Putamen (tissue), 1 donor: ENCODE measurements around the gene CHMP2A.
"Not testable (repeated sequence)": the region's sequence is repeated elsewhere in the genome, so short reads cannot be mapped to it uniquely, and the experiment has no call there.

Experiments
- DNase-seq: peaks from one replicate; pipeline ENCODE4 v3.0.0-alpha.2; 2016; ENCODE audit warnings: low spot score

CHMP2A gene

GRCh38 chr19:58555369-58555885 lies 522 bp upstream of the CHMP2A start:
- no peak for DNase-seq

DNA sequence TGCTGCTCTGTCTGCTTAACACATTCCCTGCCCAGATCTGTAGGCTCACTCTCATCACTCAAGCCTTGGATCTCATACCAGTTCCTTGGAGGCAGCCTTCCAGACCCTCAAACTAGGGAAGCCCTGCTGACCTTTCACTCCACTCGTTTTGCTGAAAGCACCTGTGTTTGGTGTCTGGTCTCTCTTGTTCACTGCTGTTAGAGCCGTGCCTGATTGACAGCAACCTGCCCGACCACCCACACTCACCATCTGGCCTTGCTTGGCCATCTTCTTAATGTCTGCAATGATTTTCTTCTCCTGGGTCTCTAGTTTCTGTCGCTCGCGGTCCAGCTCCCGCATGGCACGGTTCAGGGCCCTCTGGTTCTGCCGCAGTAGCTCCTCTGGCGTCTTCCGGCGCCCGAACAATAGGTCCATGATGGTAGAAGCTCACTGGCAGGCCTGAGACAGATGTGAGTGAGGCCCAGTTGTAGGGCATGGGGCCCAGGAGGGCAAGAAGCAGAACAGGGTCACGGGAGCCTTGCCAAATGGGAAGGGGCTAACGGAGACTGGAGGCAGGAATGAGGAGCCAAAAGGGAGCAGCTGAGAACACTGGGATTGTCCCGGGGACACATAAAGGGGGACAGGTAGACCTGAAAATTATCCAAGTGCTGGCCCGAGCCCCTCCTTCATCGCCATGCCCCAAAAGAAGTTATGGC lies 959 bp downstream of the CHMP2A start:
- DNase-seq: no peak

DNA sequence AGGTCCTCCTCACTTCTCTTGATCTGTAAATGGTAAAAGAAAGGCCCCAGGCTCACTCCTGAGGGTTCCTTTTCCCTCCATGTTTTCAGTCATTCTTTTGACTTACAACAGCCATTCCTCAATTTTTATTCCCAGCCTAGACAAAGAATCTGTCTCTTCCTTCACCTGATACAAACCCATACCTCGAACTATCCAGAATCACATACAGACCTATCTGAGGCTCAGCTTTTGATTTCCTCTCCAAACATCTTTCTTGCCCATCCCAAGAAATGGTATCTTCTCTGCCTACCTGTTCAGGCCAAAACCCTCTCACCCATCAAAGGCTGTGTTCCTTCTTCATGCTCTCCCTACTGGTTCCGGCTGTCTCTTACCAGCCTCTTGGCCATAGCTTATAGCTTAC lies 2.2 kb downstream of the CHMP2A start:
- no peak for DNase-seq

DNA sequence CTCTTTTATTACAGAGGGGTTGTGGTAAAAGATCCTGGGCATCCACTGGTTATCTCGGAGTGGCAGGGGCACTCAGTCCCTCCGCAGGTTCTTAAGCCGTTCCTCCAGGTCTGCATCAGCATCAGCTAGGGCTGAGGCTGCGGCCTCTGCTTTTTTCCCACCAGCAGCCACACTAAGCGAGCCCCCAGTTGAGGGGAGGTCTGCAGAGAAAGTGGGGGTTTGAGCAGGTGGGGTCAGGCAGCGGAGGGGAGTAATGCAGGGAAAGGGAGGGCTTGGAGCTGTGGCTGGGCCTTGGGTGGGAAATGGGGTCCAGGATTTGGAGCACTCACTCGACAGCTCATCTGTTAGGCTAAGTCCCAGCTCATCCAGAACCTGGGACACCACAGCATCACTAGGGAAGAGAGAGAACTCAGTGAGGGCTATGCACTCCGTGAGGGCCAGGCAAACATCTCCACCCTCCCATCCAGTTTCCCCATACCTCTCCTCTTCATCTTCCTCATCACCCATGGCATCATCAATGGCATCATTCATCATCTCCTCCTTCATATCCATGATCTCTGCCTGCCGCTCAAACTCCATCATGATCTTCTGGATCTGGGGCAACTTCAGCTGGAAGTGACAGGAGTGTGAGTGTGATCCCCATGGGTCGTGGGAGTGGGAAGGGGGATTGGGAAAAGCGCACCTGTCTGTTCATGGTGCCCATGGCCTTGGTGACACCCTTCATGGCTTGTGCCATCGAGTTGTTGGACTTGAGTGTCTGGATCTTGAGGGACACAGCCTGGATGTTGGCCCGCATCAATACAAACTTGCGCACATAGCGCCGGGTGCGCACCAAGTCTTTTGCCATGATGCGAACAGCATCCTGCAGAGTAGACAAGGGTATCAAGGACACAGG lies 3.1 kb downstream of the CHMP2A start:
- no peak for DNase-seq

- no peak for DNase-seq
Measured at GRCh38 chr19:58551123-58551497, 3.8 kb downstream of the CHMP2A start.

- no peak for DNase-seq
Measured at GRCh38 chr19:58550362-58551122, 4.4 kb downstream of the CHMP2A start.

DNA sequence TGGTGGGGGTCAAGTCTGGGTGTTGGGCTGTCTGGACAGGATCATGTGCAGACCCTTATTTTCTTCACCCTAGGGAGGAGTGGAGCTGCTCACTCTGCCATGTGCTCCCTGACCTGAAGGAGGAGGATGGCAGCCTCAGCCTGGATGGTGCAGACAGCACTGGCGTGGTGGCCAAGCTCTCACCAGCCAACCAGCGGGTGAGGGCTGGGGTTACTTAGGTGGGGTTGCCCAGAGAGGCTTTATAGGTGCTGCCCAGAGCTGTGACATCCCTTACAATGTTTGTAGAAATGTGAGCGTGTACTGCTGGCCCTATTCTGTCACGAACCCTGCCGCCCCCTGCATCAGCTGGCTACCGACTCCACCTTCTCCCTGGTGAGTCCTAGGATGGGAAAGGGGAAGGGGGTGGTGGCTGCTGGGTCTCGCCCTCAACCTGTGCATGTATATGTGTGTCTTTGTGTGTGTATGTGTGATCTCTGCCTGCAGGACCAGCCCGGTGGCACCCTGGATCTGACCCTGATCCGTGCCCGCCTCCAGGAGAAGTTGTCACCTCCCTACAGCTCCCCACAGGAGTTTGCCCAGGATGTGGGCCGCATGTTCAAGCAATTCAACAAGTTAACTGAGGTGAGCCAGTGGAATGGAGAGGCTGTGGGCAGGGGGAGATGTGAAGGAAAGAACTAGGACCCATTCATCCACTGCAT lies 5.1 kb downstream of the CHMP2A start:
- no peak for DNase-seq

DNA sequence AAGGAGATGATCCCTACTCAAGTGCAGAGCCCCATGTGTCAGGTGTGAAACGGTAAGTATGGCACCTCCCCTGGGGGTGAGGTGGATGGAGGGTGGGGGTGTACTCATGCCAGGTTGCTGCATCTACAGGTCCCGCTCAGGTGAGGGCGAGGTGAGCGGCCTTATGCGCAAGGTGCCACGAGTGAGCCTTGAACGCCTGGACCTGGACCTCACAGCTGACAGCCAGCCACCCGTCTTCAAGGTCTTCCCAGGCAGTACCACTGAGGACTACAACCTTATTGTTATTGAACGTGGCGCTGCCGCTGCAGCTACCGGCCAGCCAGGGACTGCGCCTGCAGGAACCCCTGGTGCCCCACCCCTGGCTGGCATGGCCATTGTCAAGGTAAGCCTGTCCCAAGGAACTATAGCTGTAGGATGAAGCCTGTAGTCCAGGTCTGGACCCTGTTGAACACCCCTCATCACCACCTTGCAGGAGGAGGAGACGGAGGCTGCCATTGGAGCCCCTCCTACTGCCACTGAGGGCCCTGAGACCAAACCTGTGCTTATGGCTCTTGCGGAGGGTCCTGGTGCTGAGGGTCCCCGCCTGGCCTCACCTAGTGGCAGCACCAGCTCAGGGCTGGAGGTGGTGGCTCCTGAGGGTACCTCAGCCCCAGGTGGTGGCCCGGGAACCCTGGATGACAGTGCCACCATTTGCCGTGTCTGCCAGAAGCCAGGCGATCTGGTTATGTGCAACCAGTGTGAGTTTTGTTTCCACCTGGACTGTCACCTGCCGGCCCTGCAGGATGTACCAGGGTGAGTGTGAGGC lies 5.8 kb downstream of the CHMP2A start:
- no peak for DNase-seq

GRCh38 chr19:58547323-58548312 lies 7.3 kb downstream of the CHMP2A start:
- no peak for DNase-seq

- DNase-seq: no peak
Measured at GRCh38 chr19:58546019-58546530, 8.8 kb downstream of the CHMP2A start.

GRCh38 chr19:58545286-58546018 lies 9.5 kb downstream of the CHMP2A start:
- no peak for DNase-seq

DNA sequence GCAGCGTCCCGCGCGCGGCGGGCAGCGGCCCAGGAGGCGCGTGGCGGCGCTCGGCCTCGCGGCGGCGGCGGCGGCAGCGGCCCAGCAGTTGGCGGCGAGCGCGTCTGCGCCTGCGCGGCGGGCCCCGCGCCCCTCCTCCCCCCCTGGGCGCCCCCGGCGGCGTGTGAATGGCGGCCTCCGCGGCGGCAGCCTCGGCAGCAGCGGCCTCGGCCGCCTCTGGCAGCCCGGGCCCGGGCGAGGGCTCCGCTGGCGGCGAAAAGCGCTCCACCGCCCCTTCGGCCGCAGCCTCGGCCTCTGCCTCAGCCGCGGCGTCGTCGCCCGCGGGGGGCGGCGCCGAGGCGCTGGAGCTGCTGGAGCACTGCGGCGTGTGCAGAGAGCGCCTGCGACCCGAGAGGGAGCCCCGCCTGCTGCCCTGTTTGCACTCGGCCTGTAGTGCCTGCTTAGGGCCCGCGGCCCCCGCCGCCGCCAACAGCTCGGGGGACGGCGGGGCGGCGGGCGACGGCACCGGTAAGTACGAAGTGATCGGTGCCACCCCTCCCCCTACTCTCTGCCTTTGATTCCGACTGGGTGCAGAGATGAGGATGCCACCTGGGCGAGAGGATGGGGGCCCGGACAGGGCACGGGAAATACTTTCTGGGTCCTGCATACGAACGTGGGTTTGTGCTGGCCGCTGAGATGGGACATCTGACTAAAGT lies 10.2 kb downstream of the CHMP2A start:
- DNase-seq: no peak

DNA sequence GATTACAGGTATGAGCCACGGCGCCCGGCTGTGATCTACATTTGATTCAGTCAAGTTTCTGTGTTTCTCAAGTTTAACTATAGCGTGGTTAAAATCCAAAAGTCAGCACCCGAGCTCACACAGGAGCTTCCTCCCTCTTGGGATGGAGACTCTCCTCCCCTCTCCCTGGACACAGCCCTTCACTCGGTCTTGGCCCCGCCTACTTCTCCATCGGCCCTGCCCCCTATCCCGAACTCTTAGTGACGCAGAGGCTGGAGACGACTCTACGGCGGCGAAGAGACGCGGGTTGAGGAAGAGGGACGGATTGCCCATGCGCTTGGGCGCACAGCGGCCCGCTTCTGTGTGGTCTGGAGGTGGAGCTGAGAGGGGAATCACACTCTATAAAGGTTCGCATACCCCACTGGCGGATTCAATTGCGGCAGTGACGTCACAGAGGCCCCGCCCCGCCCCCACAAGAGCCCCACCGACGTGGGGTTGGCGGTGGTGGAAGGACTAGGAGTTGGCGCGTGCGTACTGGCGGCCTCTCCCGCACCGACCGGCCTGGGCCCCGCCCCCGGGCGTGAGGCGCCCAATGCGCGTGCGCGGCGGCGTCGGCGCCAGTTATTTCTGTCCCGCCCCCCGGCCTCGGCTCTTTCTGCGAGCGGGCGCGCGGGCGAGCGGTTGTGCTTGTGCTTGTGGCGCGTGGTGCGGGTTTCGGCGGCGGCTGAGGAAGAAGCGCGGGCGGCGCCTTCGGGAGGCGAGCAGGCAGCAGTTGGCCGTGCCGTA lies 10.9 kb downstream of the CHMP2A start, which contains the start of gene TRIM28:
Gene TRIM28, plus strand, starts transcription at position 239 of the 765 bp plus-strand sequence. CDS start 694 bp downstream, outside the sequence.
- peak; percentile 98 for DNase-seq

- DNase-seq: not testable (repeated sequence)
Measured at GRCh38 chr19:58542641-58543372, 12.1 kb downstream of the CHMP2A start.

DNA sequence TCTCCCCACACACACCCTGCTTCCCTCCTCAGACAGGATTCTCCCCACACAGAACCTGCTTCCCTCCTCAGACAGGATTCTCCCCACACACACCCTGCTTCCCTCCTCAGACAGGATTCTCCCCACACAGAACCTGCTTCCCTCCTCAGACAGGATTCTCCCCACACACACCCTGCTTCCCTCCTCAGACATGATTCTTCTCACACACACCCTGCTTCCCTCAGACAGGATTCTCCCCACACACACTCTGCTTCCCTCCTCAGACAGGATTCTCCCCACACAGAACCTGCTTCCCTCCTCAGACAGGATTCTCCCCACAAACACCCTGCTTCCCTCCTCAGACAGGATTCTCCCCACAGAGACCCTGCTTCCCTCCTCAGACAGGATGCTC lies 15.7 kb downstream of the CHMP2A start:
- not testable (repeated sequence) for DNase-seq
